ENCODE measurements around the gene PLTP. TPM values are rescaled to one million over a fixed set of nuclear protein-coding genes. Genes with fewer than 3 reads are reported as not detected.

The PLTP gene
- total RNA-seq, 4 donors from 2014 or later = 215 to 1,101 (median 301) TPM

GRCh38 chr20:45909817-45910669 lies 1.9 kb downstream of the PLTP start:
- TF ChIP-seq CTCF (IDR thresholded peaks at IDR 0.05) = no peak
- no peak for ATAC-seq (ENCODE audit: low FRiP score)
- no peak for DNase-seq (ENCODE audit: low spot score)

- ATAC-seq (ENCODE audit: low FRiP score) (no peak), DNase-seq (ENCODE audit: low spot score) (no peak)
- no peak for TF ChIP-seq CTCF (IDR thresholded peaks at IDR 0.05)
Observed at GRCh38 chr20:45909336-45909808, 2.6 kb downstream of the PLTP start.

GRCh38 chr20:45908084-45908483 lies 3.9 kb downstream of the PLTP start:
- no peak for TF ChIP-seq CTCF (IDR thresholded peaks at IDR 0.05)
- DNase-seq (ENCODE audit: low spot score) (no peak), ATAC-seq (ENCODE audit: low FRiP score) (no peak)

- DNase-seq (ENCODE audit: low spot score) (no peak), ATAC-seq (ENCODE audit: low FRiP score) (no peak)
- TF ChIP-seq CTCF (IDR thresholded peaks at IDR 0.05) = no peak
Observed at GRCh38 chr20:45907219-45907948, 4.6 kb downstream of the PLTP start.

GRCh38 chr20:45905505-45906079 lies 6.4 kb downstream of the PLTP start:
- no peak for DNase-seq (ENCODE audit: low spot score)
- no peak for ATAC-seq (ENCODE audit: low FRiP score)
- TF ChIP-seq CTCF (IDR thresholded peaks at IDR 0.05) = no peak

GRCh38 chr20:45904583-45905504 lies 7.1 kb downstream of the PLTP start:
- ATAC-seq (ENCODE audit: low FRiP score) (no peak), DNase-seq (ENCODE audit: low spot score) (no peak)
- TF ChIP-seq CTCF (IDR thresholded peaks at IDR 0.05) = no peak
